H1 (cell line): Measurements from ENCODE around the gene SOX6. TPM values are rescaled to one million over a fixed set of nuclear protein-coding genes. Genes with fewer than 3 reads are reported as not detected.

Source experiments
- HDAC2 ChIP-seq, 2 experiments: fragments of 300-600 bp in 1 of 2; sonication (generic) in 1 of 2; IDR thresholded peaks; 2 replicates each; pipeline ENCODE4 v1.6.1; 2011 to 2012; ENCODE audit warnings: low read depth in 2 of 2, low read length in 2 of 2, mild to moderate bottlenecking in 2 of 2, moderate library complexity in 2 of 2, borderline replicate concordance in 1 of 2, inconsistent platforms in 1 of 2
- ZNF274 ChIP-seq: IDR thresholded peaks from 2 replicates; pipeline ENCODE4 v1.7.0; 2012; ENCODE audit warnings: low read length, borderline replicate concordance; ENCODE audit errors: extremely low read depth
- polyA plus RNA-seq, 7 experiments: library from polyadenylated mRNA; depleted of rRNA in 3 of 7; stranded (reverse) in 5 of 7; unstranded in 2 of 7; fragments of >200 nt in 5 of 7; fragments of 200-250 nt in 2 of 7; gene quantifications; 1 replicate in 5 of 7; 2 replicates in 1 of 7; 4 replicates in 1 of 7; pipeline versions ENCODE4 v1.2.1 to v1.2.3, GENCODE V29; 2011 to 2013; ENCODE audit warnings: missing spikeins in 2 of 7, mixed read lengths in 2 of 7
- total RNA-seq: library from RNA; stranded (reverse); fragmentation: NEBNext Ultra II Directional; extraction: Animal tissue kit (Norgen Biotek cat#: 25700); gene quantifications from 2 replicates; pipeline ENCODE4 v1.2.1, GENCODE V29; 2021

The SOX6 gene
- total and polyA plus RNA-seq, 2 of the 8 experiments (the other 6 are each of a cell fraction or from before 2014, with no cell fraction given): 0.09 TPM; not detected in 1

- TF ChIP-seq HDAC2 (IDR thresholded peaks at IDR 0.05; ENCODE audit: borderline replicate concordance in 1 of 2, low read depth in 2 of 2, low read length in 2 of 2) (no peak), ZNF274 (no peak)
Measured at GRCh38 chr11:15938983-15939382, 417.4 kb downstream of the SOX6 start (continued).
